ENCODE results near the gene SEC23B. TPM values are rescaled to one million over a fixed set of nuclear protein-coding genes. Genes with fewer than 3 reads are reported as not detected.

SEC23B gene
- total and polyA plus RNA-seq, 2 donors (not counting 3 experiments of a cell fraction or from before 2014, with no cell fraction given), result 38.0 to 44.0 TPM

GRCh38 chr20:18533491-18533890 is 25.8 kb downstream of the SEC23B start:
- DNase-seq (ENCODE audit: low read depth, low spot score), result no peak
- Histone ChIP-seq H3K27me3 (ENCODE audit: control insufficient read depth in 2 of 2, insufficient read depth in 2 of 2, low read length in 2 of 2) (no peaks in the 10 kb centered on the region), H3K9me3 (replicated peaks; ENCODE audit: control insufficient read depth, insufficient read depth, low read length) (no peaks in the 10 kb centered on the region), H3K36me3 (ENCODE audit: control insufficient read depth in 2 of 2, extremely low read depth in 1 of 2, insufficient read depth in 2 of 2, low read length in 2 of 2) (peaks cover 18 to 29% of the 10 kb centered on the region in 2 experiments), H3K4me3 (replicated peaks in 1 of 3; ENCODE audit: insufficient read depth in 1 of 3, low read depth in 1 of 3, low read length in 3 of 3) (no peak overlapping the region), H3K9ac (replicated peaks; ENCODE audit: extremely low read depth, insufficient read depth, low read length) (no peak overlapping the region), H3K27ac (ENCODE audit: insufficient read depth, low read depth, low read length) (no peak overlapping the region), H2AFZ (ENCODE audit: low read depth, low read length) (no peak overlapping the region), H3K4me1 (ENCODE audit: control insufficient read depth, extremely low read depth, insufficient read depth, low read length) (no peaks in the 10 kb centered on the region), H3K4me2 (ENCODE audit: insufficient read depth, low read length) (no peak overlapping the region), H3K9me1 (replicated peaks; ENCODE audit: control insufficient read depth, extremely low read depth, insufficient read depth, low read length) (no peaks in the 10 kb centered on the region), H3K79me2 (ENCODE audit: control insufficient read depth, insufficient read depth, low read length) (no peaks in the 10 kb centered on the region), H4K20me1 (replicated peaks; ENCODE audit: control insufficient read depth, extremely low read depth, insufficient read depth, low read length) (no peaks in the 10 kb centered on the region)
- ChIA-PET POLR2A (no interaction called here), CTCF (no interaction called here)
- BruUV-seq (replicated peaks), result no TSS peak
- TF ChIP-seq EZH2 (IDR thresholded peaks at IDR 0.05; ENCODE audit: borderline replicate concordance, low read depth, low read length, severe bottlenecking) (no peak), MYC (IDR thresholded peaks at IDR 0.05; ENCODE audit: low read depth, low read length) (no peak), GATA2 (IDR thresholded peaks at IDR 0.05; ENCODE audit: insufficient read depth, insufficient read length, low read depth, low read length) (no peak), FOS (IDR thresholded peaks at IDR 0.05; ENCODE audit: borderline replicate concordance, insufficient read depth, low read length) (no peak), CTCF (IDR thresholded peaks at IDR 0.05; ENCODE audit: extremely low read depth in 1 of 2, insufficient read depth in 1 of 2, low read depth in 1 of 2, low read length in 2 of 2) (no peak), POLR2A (IDR thresholded peaks at IDR 0.05; ENCODE audit: low read depth, low read length) (no peak), POLR2AphosphoS5 (IDR thresholded peaks at IDR 0.05; ENCODE audit: insufficient read depth, low read depth, low read length) (no peak), MAX (IDR thresholded peaks at IDR 0.05; ENCODE audit: insufficient read depth, insufficient read length) (no peak), JUN (IDR thresholded peaks at IDR 0.05; ENCODE audit: borderline replicate concordance, insufficient read depth, insufficient read length, low read depth) (no peak)
- intact Hi-C loops (cut with micrococcal nuclease), result no loop called here
- no peak for FAIRE-seq
- dilution Hi-C loops (cut with MboI; ENCODE audit: extremely low pct_ligation_motif_present, low sequenced_read_pairs), result no loop called here

All from endothelial cell of umbilical vein (primary cell).